Spleen (tissue), 7 donors: ENCODE data around the gene ZEB2.

Experiments used
- POLR2A ChIP-seq, 3 donors: fragments of 450-650 bp; IDR thresholded peaks; one replicate each; pipeline ENCODE4 v1.5.1; 2017; ENCODE audit warnings: antibody characterized with exemption in 3 of 3, mild to moderate bottlenecking in 1 of 3
- POLR2AphosphoS5 ChIP-seq, 3 donors: sonication (generic); formaldehyde crosslinking; IDR thresholded peaks; one replicate each; pipeline ENCODE4 v1.5.1; 2017; ENCODE audit warnings: antibody characterized with exemption in 3 of 3
- TF ChIP-seq, protein P1 (sequence below), 11 experiments: fragments of 200-600 bp in 7 of 11; fragments of 450-650 bp in 4 of 11; sonication (generic) in 4 of 11; IDR thresholded peaks in 8 of 11; conservative IDR thresholded peaks in 3 of 11; 1 replicate in 7 of 11; 2 replicates in 4 of 11; pipeline versions ENCODE4 v1.4.0 to v1.8.0; 2016 to 2021; ENCODE audit warnings: antibody characterized with exemption in 11 of 11, inconsistent platforms in 4 of 11, mild to moderate bottlenecking in 1 of 11
- donor health status: DM: no; HTN: no; CAD: no; lungs with moderate emphysema.
- donor health status: DM: no; HTN: no; CAD: no.
- donor health status: DM: no; HTN: no; CAD: no.

DNA sequence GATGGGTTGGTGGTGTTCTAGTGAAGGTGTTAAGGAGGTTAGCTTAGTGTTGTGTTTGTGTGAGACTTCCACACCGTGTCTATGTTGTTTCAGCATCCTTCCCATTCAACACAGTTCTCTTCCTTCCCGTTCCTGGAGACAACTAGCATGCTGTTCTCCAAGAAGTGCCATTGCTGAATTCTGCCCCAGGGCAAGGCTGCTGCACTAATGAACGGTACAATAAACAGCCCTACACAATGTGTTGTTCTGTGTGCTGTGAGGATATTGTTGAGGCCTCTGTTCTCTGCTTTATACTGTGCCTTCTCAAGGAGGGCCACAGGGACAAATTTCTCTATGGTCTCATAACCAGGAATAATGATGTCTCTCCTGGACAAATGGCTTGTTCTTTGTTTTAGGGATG is 39.8 kb upstream of the ZEB2 start:
- no peak for TF ChIP-seq POLR2A (IDR thresholded peaks at IDR 0.05)
- TF ChIP-seq, protein P1, sequence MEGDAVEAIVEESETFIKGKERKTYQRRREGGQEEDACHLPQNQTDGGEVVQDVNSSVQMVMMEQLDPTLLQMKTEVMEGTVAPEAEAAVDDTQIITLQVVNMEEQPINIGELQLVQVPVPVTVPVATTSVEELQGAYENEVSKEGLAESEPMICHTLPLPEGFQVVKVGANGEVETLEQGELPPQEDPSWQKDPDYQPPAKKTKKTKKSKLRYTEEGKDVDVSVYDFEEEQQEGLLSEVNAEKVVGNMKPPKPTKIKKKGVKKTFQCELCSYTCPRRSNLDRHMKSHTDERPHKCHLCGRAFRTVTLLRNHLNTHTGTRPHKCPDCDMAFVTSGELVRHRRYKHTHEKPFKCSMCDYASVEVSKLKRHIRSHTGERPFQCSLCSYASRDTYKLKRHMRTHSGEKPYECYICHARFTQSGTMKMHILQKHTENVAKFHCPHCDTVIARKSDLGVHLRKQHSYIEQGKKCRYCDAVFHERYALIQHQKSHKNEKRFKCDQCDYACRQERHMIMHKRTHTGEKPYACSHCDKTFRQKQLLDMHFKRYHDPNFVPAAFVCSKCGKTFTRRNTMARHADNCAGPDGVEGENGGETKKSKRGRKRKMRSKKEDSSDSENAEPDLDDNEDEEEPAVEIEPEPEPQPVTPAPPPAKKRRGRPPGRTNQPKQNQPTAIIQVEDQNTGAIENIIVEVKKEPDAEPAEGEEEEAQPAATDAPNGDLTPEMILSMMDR (IDR thresholded peaks at IDR 0.05 in 8 of 11, conservative IDR thresholded peaks at IDR 0.05 in 3 of 11): no peak
- no peak for TF ChIP-seq POLR2AphosphoS5 (IDR thresholded peaks at IDR 0.05)
